Stimulated activated CD4-positive, alpha-beta T cell treated with anti-CD3 and anti-CD28 coated beads, Interleukin-1b, Interleukin-23, amount 100 ng/mL, for 1 hour (primary cell): ENCODE results near the gene PDGFC.

ENCODE experiments used
- DNase-seq, 2 donors: peaks; one replicate each; pipeline ENCODE4 v3.0.0-alpha.2; 2020; ENCODE audit warnings: low read depth in 2 of 2

PDGFC gene

GRCh38 chr4:156974264-156974663 is 2.7 kb upstream of the PDGFC start:
- no peak for DNase-seq

GRCh38 chr4:156972379-156973015 is 898 bp upstream of the PDGFC start:
- no peak for DNase-seq

GRCh38 chr4:156971165-156971675 is 379 bp downstream of the PDGFC start:
- no peak for DNase-seq

- DNase-seq, result no peak
Measured at GRCh38 chr4:156970501-156971164, 966 bp downstream of the PDGFC start.

GRCh38 chr4:156969911-156970310 is 1.7 kb downstream of the PDGFC start:
- DNase-seq, result no peak

- DNase-seq, result no peak
Measured at GRCh38 chr4:156969101-156969500, 2.5 kb downstream of the PDGFC start.

GRCh38 chr4:156968479-156968984 is 3.1 kb downstream of the PDGFC start:
- no peak for DNase-seq

- DNase-seq, result no peak
Measured at GRCh38 chr4:156966836-156967235, 4.8 kb downstream of the PDGFC start.

GRCh38 chr4:156963419-156963818 is 8.2 kb downstream of the PDGFC start:
- DNase-seq, result no peak

GRCh38 chr4:156962528-156962974 is 9.0 kb downstream of the PDGFC start:
- no peak for DNase-seq

GRCh38 chr4:156962058-156962358 is 9.6 kb downstream of the PDGFC start:
- no peak for DNase-seq

GRCh38 chr4:156961196-156962057 is 10.2 kb downstream of the PDGFC start:
- no peak for DNase-seq

- no peak for DNase-seq
Measured at GRCh38 chr4:156959298-156959702, 12.3 kb downstream of the PDGFC start.

GRCh38 chr4:156958276-156959074 is 13.1 kb downstream of the PDGFC start:
- DNase-seq, result no peak

- DNase-seq, result no peak
Measured at GRCh38 chr4:156957556-156957955, 14.0 kb downstream of the PDGFC start.

GRCh38 chr4:156956826-156957368 is 14.7 kb downstream of the PDGFC start:
- no peak for DNase-seq

GRCh38 chr4:156956359-156956758 is 15.2 kb downstream of the PDGFC start:
- DNase-seq, result no peak

- no peak for DNase-seq
Measured at GRCh38 chr4:156954587-156954986, 17.0 kb downstream of the PDGFC start.

- no peak for DNase-seq
Measured at GRCh38 chr4:156953951-156954350, 17.6 kb downstream of the PDGFC start.

- DNase-seq, result no peak
Measured at GRCh38 chr4:156953001-156953400, 18.6 kb downstream of the PDGFC start.

GRCh38 chr4:156952078-156952759 is 19.4 kb downstream of the PDGFC start:
- no peak for DNase-seq
